ES-I3 (cell line): Measurements from ENCODE around the gene CDH24.
A peak's percentile ranks its signal among the peaks of the same experiment; 100 is the strongest.
"Not testable (repeated sequence)": the region's sequence is repeated elsewhere in the genome, so short reads cannot be mapped to it uniquely, and the experiment has no call there.

ENCODE experiments used
- H3K36me3 ChIP-seq: 2 replicates; pipeline ENCODE4 v1.6.1; 2013; ENCODE audit warnings: mild to moderate bottlenecking, low read length, control low read depth, moderate library complexity; ENCODE audit not compliant: insufficient read depth
- H3K4me1 ChIP-seq: 2 replicates; pipeline ENCODE4 v1.6.1; 2013; ENCODE audit warnings: mild to moderate bottlenecking, control low read depth, low read length; ENCODE audit not compliant: insufficient read depth
- H3K9ac ChIP-seq: 2 replicates; pipeline ENCODE4 v1.6.1; 2013; ENCODE audit warnings: low read depth, mild to moderate bottlenecking, low read length, moderate library complexity
- H3K9me3 ChIP-seq: 2 replicates; pipeline ENCODE4 v1.6.1; 2013; ENCODE audit warnings: mild to moderate bottlenecking, low read length, moderate library complexity; ENCODE audit not compliant: control insufficient read depth, insufficient read depth

Gene CDH24

DNA sequence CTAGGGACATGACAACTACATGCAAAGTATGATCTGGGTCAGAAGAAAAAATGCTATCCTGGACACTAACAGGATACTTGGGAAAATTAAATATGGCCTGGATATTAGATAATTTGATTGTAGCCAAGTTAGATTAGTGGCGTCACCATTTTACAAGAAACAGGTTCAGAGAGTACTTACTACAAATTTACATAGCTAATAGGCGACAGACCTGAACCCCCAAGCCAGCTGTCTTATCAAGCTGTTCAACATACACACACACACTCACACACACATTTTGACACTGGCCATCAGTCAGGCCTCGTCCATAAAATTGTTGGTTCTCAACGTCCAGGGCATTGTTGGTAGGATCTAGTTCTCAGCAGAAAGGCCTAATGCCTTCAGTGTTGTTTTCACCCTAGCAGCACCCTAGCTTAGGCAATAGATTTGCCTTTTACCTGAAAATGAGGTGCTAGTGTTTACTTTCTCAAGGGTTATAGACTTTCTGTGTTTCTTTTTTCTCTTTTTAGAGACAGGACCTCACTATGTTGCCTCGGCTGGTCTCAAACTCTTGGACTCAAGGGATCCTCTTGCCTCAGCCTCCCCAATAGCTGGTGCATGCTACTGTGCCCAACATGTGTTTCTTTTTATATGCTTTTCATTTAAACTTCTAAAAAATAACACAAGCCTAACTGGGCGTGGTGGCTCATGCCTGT is 44.1 kb downstream of the CDH24 start:
- no peaks in the 10 kb centered on the region for H3K9me3 ChIP-seq
- H3K9ac ChIP-seq = no peak overlapping the region

DNA sequence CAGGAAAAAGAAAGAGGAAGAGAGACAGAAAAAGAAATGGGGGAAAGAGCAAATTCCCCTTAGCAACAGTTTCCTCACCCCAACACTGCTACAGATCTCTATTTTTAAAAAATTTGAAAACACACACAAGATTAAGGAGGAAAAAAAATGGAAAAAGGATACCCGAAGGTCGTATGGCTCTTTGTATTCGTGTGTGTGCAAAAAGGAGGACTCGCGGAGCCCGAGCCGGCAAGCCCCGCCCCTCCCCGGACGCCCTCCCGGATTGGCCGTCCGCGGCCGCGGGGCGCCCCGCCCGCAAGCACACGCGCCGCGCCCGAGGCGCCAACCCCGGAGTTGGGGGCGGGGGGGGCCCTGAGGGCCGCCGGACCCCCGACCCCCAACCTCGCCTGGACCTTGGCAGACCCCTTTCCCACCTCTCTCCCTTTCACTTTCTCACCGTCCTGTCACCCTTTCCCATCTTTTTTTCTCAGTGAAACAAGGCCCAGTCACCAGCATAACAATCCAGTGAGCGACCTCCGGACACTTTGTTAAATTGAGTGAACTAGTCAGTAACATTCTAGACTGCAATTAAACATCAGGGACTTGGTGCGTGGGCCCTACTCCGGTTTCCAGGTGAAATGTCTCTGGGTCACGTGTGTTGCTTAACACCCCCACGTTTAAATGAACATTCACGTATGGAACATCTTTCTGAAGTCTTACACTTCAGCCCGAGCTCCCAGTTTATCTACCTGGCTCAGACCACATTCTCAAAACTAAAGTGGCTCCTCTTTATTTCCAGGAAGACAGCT is 47.2 kb downstream of the CDH24 start, which contains the start of gene C14orf93:
TSS of gene C14orf93 (minus strand) at position 205 of the 788 bp plus-strand sequence. CDS start 11,120 bp downstream, outside the sequence.
- no peaks in the 10 kb centered on the region for H3K9me3 ChIP-seq
- peak within 1 kb of the TSS; percentile 74 for H3K9ac ChIP-seq
- peaks cover 5% of the 10 kb centered on the region; the same call in 1 of the 2 replicates for H3K4me1 ChIP-seq

More for the DNA sequence above, 44.1 kb downstream of the CDH24 start:
- Histone ChIP-seq H3K4me1 (0 out of 2 replicates have a peak, but pooled peaks cover 3% of the 10 kb centered on the region), H3K36me3 (no peaks in the 10 kb centered on the region)

DNA sequence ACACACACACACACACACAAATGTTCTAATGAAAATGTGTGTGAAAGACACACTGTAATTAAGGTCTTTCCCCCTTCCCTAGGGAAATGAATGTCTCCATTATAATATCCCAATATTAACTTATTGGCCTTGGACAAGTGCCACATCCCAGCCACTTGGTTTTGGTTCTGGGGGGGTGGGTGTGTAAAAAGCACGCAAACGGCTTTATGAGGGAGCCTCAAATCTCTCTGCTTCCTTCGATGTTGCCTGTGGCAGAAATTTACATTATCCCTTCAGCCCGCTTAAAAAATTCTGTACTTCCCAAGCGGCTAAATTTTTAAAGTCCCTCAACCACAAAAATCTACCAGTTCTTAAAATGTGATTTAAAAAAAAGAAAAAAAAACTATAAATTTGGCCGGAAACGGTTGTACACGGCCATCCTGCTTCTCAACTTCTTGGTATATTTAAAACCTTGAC is 47.8 kb downstream of the CDH24 start:
- peaks cover 5% of the 10 kb centered on the region; the same call in 1 of the 2 replicates for H3K4me1 ChIP-seq
- H3K9me3 ChIP-seq = no peaks in the 10 kb centered on the region
- peak overlapping the region; percentile 74; the same call in 1 of the 2 replicates for H3K9ac ChIP-seq
- H3K36me3 ChIP-seq = no peaks in the 10 kb centered on the region

More for the DNA sequence above, 47.2 kb downstream of the CDH24 start, which contains the start of gene C14orf93:
- no peaks in the 10 kb centered on the region for H3K36me3 ChIP-seq

DNA sequence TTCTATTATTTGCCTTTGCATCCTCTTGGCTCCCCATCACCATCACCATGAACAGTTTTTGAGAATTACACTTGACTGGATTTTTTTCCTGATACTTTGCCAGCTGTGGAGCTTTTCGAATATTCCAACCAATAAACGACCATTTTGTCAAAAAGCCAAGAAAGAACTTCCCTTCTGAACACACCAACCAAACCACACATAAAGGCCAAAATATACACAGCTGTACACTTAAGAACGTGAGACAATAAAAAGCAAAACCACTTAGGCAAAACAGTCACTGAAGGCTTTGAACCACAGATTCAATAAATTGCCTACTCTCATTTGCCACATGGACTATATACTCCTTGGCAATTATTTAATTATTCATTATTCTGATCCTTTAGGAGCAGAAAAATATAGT is 48.5 kb downstream of the CDH24 start:
- H3K9ac ChIP-seq = no peak overlapping the region
- no peaks in the 10 kb centered on the region for H3K9me3 ChIP-seq
- no peaks in the 10 kb centered on the region for H3K36me3 ChIP-seq
- H3K4me1 ChIP-seq = peaks cover 5% of the 10 kb centered on the region; the same call in 1 of the 2 replicates

DNA sequence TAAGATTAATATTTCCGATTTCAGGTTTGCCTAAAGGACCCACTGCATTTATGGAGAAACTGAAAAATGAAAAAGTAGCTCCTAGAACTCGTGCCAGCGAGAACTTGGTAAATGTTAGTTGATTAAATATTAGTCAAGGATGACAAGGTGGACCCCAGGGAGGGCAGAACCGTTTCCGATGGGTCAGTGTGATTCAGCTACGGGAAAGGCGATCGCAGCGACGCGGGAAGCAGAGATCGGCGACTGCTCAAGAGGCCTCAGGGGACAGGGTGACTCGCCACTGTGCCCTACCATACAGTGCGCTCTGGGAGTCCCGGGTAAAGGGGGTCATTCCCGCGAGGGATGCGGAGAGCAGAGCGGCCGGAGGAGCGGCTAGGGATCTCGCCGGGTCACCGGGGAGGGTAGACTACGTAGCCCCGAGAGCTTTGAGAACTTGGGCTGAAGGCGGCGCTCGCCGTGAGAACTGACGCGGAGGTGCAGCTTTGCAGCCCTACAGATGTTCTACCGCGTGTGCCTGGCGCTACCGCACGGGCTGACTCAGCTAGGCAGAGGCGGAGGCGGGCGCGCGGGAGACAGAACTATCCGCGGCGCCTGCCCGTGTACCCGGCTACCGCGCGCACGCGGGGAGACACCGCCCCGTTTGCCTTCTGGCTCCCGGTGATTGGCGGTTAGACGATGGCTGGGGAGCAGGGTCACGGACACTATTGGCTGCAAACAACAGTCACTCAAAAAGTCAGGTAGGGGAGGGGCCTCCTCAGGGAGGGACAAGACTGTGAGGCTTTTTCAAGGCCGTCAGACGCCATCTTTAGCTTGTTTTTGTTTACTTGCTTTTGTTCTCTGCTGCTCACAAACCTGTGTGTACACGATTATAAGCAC is 50.5 kb downstream of the CDH24 start:
- H3K36me3 ChIP-seq = no peaks in the 10 kb centered on the region
- H3K9me3 ChIP-seq = no peaks in the 10 kb centered on the region
- H3K9ac ChIP-seq = peak overlapping the region; percentile 89
- H3K4me1 ChIP-seq = peaks cover 5% of the 10 kb centered on the region; the same call in 1 of the 2 replicates

DNA sequence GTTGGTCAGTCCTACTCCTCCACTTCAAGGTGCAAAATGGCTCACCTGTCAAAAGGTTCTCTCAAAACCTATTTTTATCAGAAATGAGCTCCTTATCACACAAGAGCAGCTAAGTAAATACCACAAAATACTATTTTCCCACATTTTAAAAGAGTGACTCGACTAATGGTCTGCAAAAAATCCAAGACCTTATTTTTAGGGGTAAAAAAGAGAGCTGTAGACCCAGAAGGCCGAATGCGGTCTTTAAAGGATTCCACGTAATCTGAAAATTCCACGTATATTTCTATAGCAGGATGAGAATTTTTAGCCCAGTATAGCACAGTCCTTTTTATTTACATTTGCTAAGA is 51.2 kb downstream of the CDH24 start:
- no peaks in the 10 kb centered on the region for H3K36me3 ChIP-seq
- peaks cover 5% of the 10 kb centered on the region; the same call in 1 of the 2 replicates for H3K4me1 ChIP-seq
- peak overlapping the region; percentile 89 for H3K9ac ChIP-seq
- no peaks in the 10 kb centered on the region for H3K9me3 ChIP-seq

- Histone ChIP-seq H3K4me1 (peaks cover 5% of the 10 kb centered on the region; the same call in 1 of the 2 replicates), H3K9me3 (no peaks in the 10 kb centered on the region), H3K9ac (no peak overlapping the region), H3K36me3 (no peaks in the 10 kb centered on the region)
Observed at GRCh38 chr14:23005451-23006187, 51.7 kb downstream of the CDH24 start.

DNA sequence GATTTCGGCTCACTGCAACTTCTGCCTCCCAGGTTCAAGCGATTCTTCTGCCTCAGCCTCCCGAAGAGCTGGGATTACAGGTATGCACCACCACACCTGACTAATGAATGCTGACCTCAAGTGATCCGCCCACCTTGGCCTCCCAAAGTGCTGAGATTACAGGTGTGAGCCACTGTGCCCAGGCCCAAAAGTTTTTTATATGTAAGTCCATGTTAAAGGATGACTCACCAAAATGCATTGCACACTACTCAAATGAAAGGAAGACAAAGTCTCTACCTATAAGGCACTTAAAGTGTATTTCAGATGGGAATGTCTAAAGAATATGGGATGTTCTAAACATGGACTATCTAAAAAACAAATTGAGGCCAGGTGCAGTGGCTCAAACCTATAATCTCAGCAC is 53.0 kb downstream of the CDH24 start:
- H3K36me3 ChIP-seq, H3K4me1 ChIP-seq, H3K9ac ChIP-seq, H3K9me3 ChIP-seq: not testable (repeated sequence)

GRCh38 chr14:23002592-23002991 is 54.7 kb downstream of the CDH24 start:
- H3K9me3 ChIP-seq = no peaks in the 10 kb centered on the region
- H3K4me1 ChIP-seq = peaks cover 5% of the 10 kb centered on the region; the same call in 1 of the 2 replicates
- H3K36me3 ChIP-seq = no peaks in the 10 kb centered on the region

DNA sequence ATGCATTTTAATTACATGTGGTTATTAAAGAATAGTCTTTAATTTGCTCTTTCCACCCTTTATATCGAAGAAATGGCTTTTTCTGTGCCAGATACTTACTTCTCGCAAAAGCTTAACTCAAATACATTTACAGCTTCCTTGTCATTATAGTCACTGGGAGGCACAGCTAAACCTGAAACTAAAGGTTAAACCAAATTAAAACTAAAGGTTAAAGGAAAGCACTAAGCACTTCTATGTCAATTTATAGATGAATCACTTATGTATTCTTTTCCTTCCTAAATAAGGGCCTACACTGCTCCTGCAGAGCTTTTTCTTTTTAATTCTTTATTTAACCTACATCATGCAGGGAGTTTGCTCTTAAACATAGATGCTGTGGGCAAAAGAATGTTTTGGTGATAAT is 56.5 kb downstream of the CDH24 start:
- Histone ChIP-seq H3K9me3 (no peaks in the 10 kb centered on the region), H3K4me1 (no peaks in the 10 kb centered on the region), H3K9ac (no peak overlapping the region), H3K36me3 (no peaks in the 10 kb centered on the region)

More at GRCh38 chr14:23002592-23002991, 54.7 kb downstream of the CDH24 start:
- no peak overlapping the region for H3K9ac ChIP-seq

DNA sequence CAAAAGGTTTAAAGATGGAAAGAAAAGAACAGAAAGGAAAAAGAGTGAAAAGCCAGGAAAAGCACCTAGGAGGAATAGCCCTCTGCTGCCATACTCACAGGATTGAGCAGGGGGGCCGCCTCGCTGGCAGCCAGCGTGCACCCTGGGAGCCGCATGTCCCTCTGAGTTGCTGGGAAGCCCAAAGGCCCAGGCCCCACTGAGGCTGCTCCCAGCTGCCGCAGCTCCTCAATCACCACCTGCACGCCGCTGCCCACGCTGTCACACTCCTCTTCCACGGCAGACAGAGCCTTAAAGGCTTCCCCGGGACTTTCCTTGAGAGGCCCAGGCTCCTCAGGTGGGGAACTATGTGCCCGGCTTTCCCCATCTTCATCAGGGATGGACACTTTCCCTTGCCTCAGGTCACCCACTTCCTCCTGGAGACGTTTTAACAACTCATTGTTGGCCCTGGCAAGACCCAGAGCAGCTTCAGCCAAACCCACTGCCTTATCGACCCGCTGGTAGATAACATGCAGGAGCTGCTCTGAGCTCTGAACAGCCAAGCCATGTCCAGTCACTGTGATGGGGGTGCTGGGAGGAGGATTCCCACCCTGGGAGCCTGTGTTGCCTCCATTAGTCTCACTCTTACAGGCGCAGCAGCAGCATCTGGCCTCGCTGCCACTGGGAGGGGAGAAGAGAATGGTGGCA is 58.8 kb downstream of the CDH24 start:
- Histone ChIP-seq H3K36me3 (no peaks in the 10 kb centered on the region), H3K9ac (no peak overlapping the region), H3K4me1 (peaks cover 5% of the 10 kb centered on the region; the same call in 1 of the 2 replicates), H3K9me3 (no peaks in the 10 kb centered on the region)

DNA sequence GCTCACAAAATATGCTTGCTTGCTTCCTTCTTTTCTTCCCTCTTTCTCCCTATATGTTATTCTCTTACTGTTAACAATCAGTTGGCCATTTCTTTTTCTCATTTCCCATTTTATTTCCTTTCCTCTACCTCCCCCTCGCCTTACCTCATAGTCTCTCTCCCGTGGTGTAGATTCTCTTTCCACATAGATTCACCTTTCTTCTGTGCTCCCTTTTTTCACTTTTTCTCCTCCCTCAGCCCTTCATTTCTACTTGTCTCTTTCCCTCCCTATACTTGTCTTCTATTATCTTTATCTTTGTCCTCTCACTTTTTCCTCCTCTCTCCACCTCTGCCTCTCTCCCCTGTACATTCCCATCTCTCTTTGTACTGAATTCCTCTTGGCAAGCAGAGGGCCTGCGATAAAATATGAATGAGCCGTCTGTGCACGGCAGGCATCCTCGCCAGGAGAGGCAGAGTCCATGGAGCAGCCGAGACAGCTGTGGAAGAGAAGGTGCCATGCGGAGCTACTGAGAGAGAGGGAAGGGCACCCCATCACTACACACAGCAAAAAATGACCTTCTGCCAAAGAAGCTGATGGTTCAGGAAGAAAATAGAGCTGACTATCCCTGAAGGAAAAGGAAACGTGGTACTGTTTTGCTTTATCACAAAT is 59.5 kb downstream of the CDH24 start:
- no peaks in the 10 kb centered on the region for H3K9me3 ChIP-seq
- no peak overlapping the region for H3K9ac ChIP-seq
- peaks cover 5% of the 10 kb centered on the region; the same call in 1 of the 2 replicates for H3K4me1 ChIP-seq
- H3K36me3 ChIP-seq = no peaks in the 10 kb centered on the region
